Pancreas (tissue), 10 donors: Measurements from ENCODE around the gene HLA-DOA. TPM values are rescaled to one million over a fixed set of nuclear protein-coding genes. Genes with fewer than 3 reads are reported as not detected.

Source experiments
- ATAC-seq, 4 donors: fragments of 200-7000 bp; cut with Tn5 transposase; one replicate each; pipeline versions ENCODE4 v1.8.0 to v1.9.1; 2020; ENCODE audit warnings: mild to moderate bottlenecking in 4 of 4, moderate library complexity in 4 of 4
- DNase-seq, 6 donors: peaks; one replicate each; pipeline ENCODE4 v3.0.0-alpha.2; 2020
- FAIRE-seq: peaks from 2 replicates; lab custom pipeline; 2012; peaks lifted over from hg19 to GRCh38; lab: Jason Lieb, UNC
- H3K27ac ChIP-seq, 4 donors: fragments of 200-600 bp; sonication (generic); 1 replicate in 3 of 4; 2 replicates in 1 of 4; pipeline versions ENCODE4 v1.5.0 to v1.8.0; 2020
- H3K27me3 ChIP-seq, 4 donors: fragments of 200-600 bp; one replicate each; pipeline ENCODE4 v1.8.0; 2021
- H3K36me3 ChIP-seq, 3 donors: fragments of 200-600 bp; sonication (generic) in 1 of 3; one replicate each; pipeline versions ENCODE4 v1.5.0 to v1.8.0; 2020 to 2021
- H3K4me1 ChIP-seq, 3 donors: fragments of 200-600 bp; one replicate each; pipeline ENCODE4 v1.8.0; 2021
- H3K4me3 ChIP-seq, 4 donors: fragments of 200-600 bp; sonication (generic) in 2 of 4; one replicate each; pipeline versions ENCODE4 v1.5.0 to v1.8.0; 2020 to 2021
- H3K9me3 ChIP-seq, 4 donors: fragments of 200-600 bp; one replicate each; pipeline ENCODE4 v1.8.0; 2021
- WGBS, 2 donors: extraction: QIAGEN DNeasy Blood & Tissue Kit; methylation state at CpG; one replicate each; pipeline ENCODE4 v1.1.7; 2013; 5-methylcytosine and 5-hydroxymethylcytosine counted together
- intact Hi-C, 3 donors: fragments of 100-400 bp; cut with DNase I; formaldehyde crosslinking; loops; one replicate each; pipeline versions ENCODE4 v1.11.1 to v1.14.2; 2022
- polyA plus RNA-seq, 2 donors: library from polyadenylated mRNA; stranded (reverse); fragments of 200-250 nt; gene quantifications; one replicate each; pipeline ENCODE4 v1.2.3, GENCODE V29; 2013
- total RNA-seq, 6 donors: library from RNA; stranded (reverse); fragmentation: NEBNext Ultra II Directional in 4 of 6; extraction: Animal tissue kit (Norgen Biotek cat#: 25700) in 4 of 6; gene quantifications; one replicate each; pipeline versions ENCODE4 v1.2.1 to v1.2.4, GENCODE V29; 2021 to 2023
- TF ChIP-seq, protein P1 (sequence below), 4 donors: fragments of 200-600 bp; sonication (generic) in 3 of 4; IDR thresholded peaks; one replicate each; pipeline versions ENCODE4 v1.5.0 to v1.8.0; 2021; ENCODE audit warnings: antibody characterized with exemption in 4 of 4
- donor health status: healthy with polysubstance abuse.
- donor health status: DM: no; HTN: no; CAD: no; lungs with moderate emphysema.
- donor health status: DM: no; HTN: no; CAD: no.
- donor health status: control.
- donor health status: control.
- donor health status: Bipolar disorder and iron deficiency.
- donor health status: DM: yes; HTN: yes; CAD: no.
- donor health status: DM: no; HTN: no; CAD: no.
- donor health status: DM: no; HTN: no; CAD: no.
- donor health status: DM: yes; HTN: yes; CAD: no.

The HLA-DOA gene
- total and polyA plus RNA-seq, 8 donors, result 0.38 to 16.5 (median 1.1) TPM

DNA sequence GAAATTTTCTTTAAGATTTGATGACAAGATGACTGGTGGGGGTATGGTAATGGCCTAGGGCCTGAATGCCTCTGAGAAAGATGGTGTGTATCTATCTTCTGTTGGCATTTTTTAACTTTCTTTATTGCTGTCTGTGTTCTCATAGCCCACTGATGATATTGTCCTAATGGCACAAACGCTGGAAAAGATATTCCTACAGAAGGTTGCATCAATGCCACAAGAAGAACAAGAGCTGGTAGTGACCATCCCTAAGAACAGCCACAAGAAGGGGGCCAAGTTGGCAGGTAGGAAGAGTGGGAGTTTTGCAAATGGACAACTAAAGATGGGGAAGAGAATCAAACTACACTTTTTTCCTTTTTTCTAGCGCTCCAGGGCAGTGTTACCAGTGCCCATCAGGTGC lies 33.5 kb downstream of the HLA-DOA start:
- no peak for ATAC-seq
- peak overlapping the region in 2 of 4 donors; percentile 2 to 98 for H3K4me3 ChIP-seq
- intact Hi-C loops, result loop anchor here in 1 of 3 donors (5.0 kb wide), 1 partner anchor 89 kb away; no protein-coding TSS in a partner anchor
- peaks cover 25 to 72% (median 56%) of the 10 kb centered on the region in 3 donors for H3K36me3 ChIP-seq
- TF ChIP-seq, protein P1, sequence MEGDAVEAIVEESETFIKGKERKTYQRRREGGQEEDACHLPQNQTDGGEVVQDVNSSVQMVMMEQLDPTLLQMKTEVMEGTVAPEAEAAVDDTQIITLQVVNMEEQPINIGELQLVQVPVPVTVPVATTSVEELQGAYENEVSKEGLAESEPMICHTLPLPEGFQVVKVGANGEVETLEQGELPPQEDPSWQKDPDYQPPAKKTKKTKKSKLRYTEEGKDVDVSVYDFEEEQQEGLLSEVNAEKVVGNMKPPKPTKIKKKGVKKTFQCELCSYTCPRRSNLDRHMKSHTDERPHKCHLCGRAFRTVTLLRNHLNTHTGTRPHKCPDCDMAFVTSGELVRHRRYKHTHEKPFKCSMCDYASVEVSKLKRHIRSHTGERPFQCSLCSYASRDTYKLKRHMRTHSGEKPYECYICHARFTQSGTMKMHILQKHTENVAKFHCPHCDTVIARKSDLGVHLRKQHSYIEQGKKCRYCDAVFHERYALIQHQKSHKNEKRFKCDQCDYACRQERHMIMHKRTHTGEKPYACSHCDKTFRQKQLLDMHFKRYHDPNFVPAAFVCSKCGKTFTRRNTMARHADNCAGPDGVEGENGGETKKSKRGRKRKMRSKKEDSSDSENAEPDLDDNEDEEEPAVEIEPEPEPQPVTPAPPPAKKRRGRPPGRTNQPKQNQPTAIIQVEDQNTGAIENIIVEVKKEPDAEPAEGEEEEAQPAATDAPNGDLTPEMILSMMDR (IDR thresholded peaks at IDR 0.05), result no peak
- DNase-seq, result no peak
- H3K27me3 ChIP-seq, result no peaks in the 10 kb centered on the region
- no peak overlapping the region for H3K27ac ChIP-seq
- WGBS, 2 donors, result 36 to 50% methylated on average over 2 of the region's 2 CpGs
- no peaks in the 10 kb centered on the region for H3K9me3 ChIP-seq
- FAIRE-seq, result no peak
- H3K4me1 ChIP-seq, result peaks cover 7 to 41% (median 19%) of the 10 kb centered on the region in 3 donors

DNA sequence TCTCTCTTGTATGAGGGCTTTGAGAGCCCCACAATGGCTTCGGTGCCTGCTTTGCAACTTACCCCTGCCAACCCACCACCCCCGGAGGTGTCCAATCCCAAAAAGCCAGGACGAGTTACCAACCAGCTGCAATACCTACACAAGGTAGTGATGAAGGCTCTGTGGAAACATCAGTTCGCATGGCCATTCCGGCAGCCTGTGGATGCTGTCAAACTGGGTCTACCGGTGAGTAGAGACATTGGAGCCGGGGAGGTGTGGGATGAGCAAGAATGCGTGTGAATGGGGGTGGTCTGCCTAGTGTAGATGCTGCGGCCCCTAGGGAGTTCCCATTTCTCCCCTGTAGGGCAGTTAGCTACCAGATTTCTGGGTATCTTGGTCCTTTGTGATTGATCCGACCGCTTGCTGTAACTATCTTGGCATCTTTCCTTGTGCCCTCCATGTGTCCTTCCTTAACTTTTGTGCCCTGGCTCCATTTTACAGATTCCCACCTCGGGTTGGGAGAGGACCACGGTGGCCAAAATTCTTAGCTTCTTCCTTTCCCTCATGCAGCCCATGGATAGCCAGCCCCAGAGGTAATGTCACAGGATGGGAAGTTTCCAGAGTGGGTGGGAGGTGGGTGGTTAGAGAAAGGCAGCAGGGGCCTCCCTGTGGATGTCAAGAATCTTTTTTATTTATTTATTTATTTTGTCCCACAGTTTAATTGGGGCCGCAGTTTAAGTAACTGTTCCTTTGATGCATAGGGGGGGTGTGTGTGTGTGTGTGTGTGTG lies 34.7 kb downstream of the HLA-DOA start:
- Histone ChIP-seq H3K4me3 (peak overlapping the region; percentile 87 to 98 (median 95)), H3K9me3 (no peaks in the 10 kb centered on the region), H3K4me1 (peaks cover 7 to 35% (median 13%) of the 10 kb centered on the region in 3 donors), H3K36me3 (peaks cover 19 to 60% (median 44%) of the 10 kb centered on the region in 3 donors), H3K27ac (no peak overlapping the region), H3K27me3 (no peaks in the 10 kb centered on the region)
- DNase-seq, result peak in 1 of 6 donors; percentile 57
- ATAC-seq, result no peak
- 3 to 4% methylated on average over 14 of the region's 14 CpGs for WGBS, 2 donors
- intact Hi-C loops, result loop anchor here in 1 of 3 donors (5.0 kb wide), 1 partner anchor 87 kb away; no protein-coding TSS in a partner anchor
- TF ChIP-seq, protein P1 (IDR thresholded peaks at IDR 0.05), result no peak
- no peak for FAIRE-seq

DNA sequence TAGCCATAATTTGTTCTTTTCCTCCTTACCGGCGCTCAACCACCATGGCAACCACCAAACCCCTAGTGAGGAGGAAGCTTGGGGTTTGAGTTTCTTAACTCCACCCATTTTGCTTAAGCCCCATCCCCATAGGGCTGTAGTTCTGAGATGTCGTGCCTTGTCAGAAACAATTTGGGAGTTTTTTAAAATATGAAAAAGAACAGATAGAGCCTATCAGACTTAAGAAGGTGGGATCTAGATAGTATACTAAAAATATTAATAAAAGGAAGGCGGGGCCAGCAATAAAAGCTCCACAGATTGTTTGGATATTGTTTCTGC lies 35.4 kb downstream of the HLA-DOA start:
- WGBS, 2 donors, result 0% methylated on average over 4 of the region's 4 CpGs
- no peak for FAIRE-seq
- H3K27ac ChIP-seq, result peak overlapping the region in 1 of 4 donors; percentile 99

DNA sequence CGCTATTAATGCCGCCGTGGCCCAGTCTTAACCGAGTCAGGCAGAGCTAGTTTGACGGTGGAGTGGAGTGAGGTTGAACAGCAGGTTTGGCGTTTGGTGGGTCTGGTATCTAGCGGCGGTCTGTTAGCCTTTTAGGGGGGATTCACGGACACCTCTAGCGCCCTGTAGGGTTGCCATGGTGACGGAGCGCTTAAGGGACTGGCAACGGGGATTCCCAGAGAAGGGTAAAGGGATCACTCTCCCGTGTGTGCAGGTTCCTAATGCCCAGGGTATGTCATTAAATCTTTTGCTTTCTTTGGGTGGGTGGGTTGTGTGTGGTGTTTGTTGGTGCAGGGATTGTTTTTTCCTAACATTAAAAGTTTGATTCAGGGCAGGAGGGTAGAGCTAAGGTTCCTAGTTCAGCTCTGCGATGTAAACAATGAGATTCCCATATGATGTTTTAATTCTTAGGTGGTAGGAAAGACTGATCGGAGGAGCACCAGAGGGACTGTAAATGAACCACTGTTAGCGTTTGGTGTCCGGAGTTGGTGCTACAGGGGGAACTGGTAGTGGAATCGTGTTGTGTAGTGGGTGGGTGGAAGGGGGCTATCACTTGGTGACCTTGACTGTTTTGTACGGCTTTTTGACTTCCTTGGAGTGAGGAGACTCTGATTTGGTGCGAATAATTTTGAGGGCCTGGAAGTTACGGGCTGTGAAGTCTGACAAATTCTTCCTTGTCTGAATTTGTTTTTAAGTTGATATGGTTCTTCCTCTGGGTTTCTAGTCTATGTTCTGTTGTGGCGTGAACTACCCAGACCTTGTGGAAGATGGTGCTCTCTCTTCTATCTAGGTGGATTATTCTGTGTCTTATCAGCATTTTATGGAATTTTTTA lies 36.0 kb downstream of the HLA-DOA start:
- no peak for ATAC-seq
- no peak for FAIRE-seq
- H3K27ac ChIP-seq, result peak overlapping the region; percentile 25 to 99 (median 64)
- 0% methylated on average over 23 of the region's 23 CpGs for WGBS, 2 donors
- DNase-seq, result peak in 5 of 6 donors; percentile 51 to 65 (median 56)
- H3K4me3 ChIP-seq, result peak overlapping the region; percentile 87 to 98 (median 95)
- TF ChIP-seq, protein P1 (IDR thresholded peaks at IDR 0.05), result no peak
- no peaks in the 10 kb centered on the region for H3K9me3 ChIP-seq
- H3K27me3 ChIP-seq, result no peaks in the 10 kb centered on the region
- peaks cover 7 to 29% (median 13%) of the 10 kb centered on the region in 3 donors for H3K4me1 ChIP-seq
- intact Hi-C loops, result no loop called here
- H3K36me3 ChIP-seq, result peaks cover 17 to 48% (median 31%) of the 10 kb centered on the region in 3 donors

More for the DNA sequence above, 35.4 kb downstream of the HLA-DOA start:
- DNase-seq, result no peak
- intact Hi-C loops, result no loop called here
- Histone ChIP-seq H3K4me3 (peak overlapping the region; percentile 87 to 98 (median 95)), H3K9me3 (no peaks in the 10 kb centered on the region), H3K4me1 (peaks cover 7 to 29% (median 13%) of the 10 kb centered on the region in 3 donors), H3K36me3 (peaks cover 17 to 53% (median 37%) of the 10 kb centered on the region in 3 donors), H3K27me3 (no peaks in the 10 kb centered on the region)
- TF ChIP-seq, protein P1 (IDR thresholded peaks at IDR 0.05), result no peak
- no peak for ATAC-seq
